DMS53 (cell line): Measurements from ENCODE around the gene TPST1.
"Not testable (repeated sequence)": the region's sequence is repeated elsewhere in the genome, so short reads cannot be mapped to it uniquely, and the experiment has no call there.

Experiments used
- DNase-seq: peaks from one replicate; lab custom pipeline; 2025; lab: John Stamatoyannopoulos, UW

TPST1 gene

GRCh38 chr7:66331883-66332282, 126.7 kb downstream of the TPST1 start:
- no peak for DNase-seq

DNA sequence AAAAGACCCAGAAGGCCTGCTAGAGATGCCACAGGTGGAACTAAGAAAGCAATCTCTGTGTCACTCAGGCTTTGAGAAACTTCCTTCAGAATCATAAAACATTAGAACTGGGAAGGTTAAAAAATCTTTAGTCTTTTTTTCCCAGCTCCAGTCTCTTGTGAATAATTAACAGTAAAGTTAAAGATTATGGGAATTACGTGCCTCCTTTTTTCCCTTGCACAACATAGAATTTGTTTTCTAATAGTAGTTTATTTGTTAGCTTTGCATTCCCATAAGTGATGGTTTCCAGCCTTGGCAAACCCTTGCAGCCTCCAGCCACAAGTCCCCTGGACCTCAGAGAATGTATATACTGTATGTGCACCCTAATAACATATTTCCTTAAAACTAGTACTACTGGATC, 128.3 kb downstream of the TPST1 start:
- no peak for DNase-seq

- no peak for DNase-seq
Measured at GRCh38 chr7:66335318-66335717, 130.2 kb downstream of the TPST1 start.

- no peak for DNase-seq
Measured at GRCh38 chr7:66336760-66337159, 131.6 kb downstream of the TPST1 start.

DNA sequence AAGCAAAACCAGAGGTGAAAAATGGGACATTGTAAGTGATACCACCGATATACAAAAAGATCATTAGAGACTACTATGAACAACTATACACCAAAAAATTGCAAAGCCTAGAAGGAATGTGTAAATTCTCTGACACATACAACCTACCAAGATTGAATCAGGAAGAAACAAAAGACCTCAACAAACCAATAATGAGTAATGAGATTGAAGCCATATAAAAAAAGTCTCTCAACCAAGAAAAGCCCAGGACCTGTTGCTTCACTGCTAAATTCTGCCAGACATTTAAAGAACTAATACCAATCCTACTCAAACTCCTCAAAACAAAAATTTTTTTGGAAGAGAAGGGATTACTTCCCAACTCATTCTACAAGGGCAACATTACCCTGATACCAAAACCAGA, 134.0 kb downstream of the TPST1 start:
- DNase-seq = no peak

- no peak for DNase-seq
Measured at GRCh38 chr7:66344166-66344565, 139.0 kb downstream of the TPST1 start.

DNA sequence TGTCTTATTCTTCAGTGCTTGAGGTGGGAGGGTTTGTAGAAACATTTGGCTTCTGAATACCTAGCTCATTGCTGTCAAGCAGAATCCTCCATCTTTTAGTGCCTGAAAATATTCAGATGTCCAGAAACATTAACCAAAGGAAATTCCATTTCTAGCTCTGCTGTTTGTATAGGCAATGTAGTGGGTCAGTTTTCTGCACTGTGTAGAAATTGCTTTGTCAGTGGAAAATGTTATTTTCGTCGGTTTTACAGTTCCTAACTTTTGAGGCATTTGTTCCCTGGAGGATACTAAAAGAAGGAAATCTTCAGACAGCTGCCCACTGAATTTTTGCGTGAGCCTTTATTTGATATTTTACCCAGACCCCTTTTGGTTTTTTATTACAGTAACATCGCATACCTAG, 143.4 kb downstream of the TPST1 start:
- DNase-seq = no peak

DNA sequence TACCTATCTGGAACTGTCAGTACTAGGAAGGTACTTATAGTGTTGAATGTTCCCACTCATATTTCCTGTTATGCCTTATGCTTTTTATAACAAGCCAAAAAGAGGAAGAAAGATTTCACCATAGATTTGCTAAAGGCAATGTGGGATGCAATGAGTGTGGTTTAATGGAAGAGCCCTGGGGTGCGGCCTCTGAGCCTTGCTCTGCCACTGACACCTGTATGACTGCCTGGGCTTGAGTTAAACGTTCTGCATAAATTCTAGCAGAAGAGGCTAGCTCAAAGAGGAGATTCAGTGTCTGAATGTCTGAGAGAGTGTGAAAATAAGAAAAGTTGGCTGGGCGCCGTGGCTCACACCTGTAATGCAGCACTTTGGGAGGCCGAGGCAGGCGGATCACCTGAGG, 143.8 kb downstream of the TPST1 start:
- DNase-seq = no peak

DNA sequence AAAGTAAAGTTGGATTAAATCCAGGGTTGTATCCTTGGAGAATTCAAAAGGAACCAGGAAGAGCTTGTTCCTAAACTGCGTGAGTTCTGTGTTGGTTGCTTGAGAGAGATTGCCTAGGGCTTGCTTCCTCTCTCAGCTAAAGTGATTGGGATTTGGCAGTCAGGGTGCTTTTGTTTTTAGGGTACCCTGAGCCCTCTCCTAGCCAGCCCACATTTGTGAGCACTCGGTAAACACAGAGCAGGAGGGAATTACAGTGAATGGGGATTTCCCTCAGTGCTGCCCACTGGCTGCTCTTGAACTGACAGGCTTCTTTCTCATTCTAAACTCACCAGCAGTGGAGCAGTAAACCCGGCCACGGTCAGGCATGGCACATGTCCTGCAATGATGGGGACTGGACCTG, 146.9 kb downstream of the TPST1 start:
- DNase-seq = peak; percentile 15

- no peak for DNase-seq
Measured at GRCh38 chr7:66353547-66353946, 148.4 kb downstream of the TPST1 start.

DNA sequence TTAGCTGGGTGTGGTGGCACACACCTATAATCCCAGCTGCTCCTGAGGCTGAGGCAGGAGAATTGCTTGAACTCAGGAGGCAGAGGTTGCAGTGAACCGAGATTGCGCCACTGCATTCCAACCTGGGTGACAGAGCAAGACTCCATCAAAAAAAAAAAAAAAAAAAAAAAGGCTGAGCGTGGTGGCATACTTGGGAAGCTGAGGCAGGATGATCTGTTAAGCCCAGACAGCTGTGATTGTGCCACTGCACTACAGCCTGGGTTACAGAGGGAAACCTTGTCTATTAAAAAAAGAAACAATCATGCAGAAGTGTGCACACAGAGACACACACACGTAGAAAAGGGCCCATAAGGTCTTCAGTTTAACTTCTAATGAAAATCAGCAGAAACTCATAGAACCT, 150.6 kb downstream of the TPST1 start:
- DNase-seq = no peak

DNA sequence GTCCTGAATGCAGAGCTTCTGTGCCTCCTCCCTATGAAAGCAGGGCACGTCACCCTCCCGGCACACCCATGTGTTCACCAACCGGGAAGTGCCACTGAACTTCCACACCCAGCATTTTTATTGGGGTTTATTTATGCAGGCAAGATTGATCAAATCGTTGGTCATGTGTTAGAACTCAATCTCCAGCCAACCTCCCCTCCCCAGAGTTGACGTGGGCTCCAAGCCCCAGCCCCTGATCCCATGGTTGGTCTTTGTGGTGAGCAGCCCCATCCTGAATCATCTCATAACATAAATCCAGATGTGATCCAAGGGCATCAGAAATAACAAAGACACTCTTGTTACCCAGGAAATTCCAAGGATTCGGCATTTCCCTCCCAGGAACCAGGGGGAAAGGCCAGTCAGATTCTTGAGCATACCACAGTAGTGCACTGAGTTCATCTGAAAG, 151.2 kb downstream of the TPST1 start:
- no peak for DNase-seq

GRCh38 chr7:66357087-66357486, 152.0 kb downstream of the TPST1 start:
- DNase-seq = no peak

DNA sequence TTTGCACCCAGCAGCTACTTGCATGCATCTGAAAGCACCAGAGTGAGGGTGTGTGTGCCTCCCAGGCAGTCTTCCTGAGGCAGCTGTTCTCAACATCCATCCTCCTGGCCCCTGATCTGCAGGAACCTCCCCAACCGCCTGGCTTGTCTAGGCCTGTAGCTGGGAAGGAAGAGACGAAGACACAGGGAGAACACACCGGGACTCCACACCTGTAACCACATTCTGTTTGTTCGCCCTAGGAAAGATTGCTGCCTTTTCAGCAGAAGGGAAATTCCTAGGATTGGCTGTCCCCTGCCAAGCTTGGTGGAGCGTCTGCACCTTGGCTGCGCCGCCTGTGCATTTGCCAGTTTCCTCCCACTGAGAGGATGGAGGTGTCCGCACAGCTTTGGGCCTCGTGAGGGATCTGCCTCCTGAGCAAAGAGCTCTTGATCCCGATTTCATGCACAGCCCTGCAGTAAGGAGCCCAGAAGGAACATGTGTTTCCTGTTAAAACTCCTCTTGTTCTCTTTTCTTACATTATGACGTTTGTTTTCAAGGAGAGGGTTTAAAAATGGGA, 154.6 kb downstream of the TPST1 start:
- no peak for DNase-seq

DNA sequence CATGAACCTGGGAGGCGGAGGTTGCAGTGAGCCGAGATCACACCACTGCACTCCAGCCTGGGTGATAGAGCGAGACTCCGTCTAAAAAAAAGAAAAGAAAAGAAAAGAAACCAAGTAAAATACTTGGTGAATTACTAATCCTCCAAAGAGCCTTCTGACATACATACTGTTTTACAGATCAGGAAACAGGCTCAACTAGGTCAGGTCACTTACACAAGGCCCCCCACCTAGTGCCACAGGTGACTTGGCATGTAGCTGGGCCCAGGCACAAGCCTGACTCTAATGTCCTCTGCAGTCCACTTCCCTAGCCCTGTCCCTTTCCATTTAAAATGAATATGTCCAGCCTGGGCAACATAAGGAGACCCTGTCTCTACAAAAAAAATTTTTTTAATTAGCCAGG, 157.0 kb downstream of the TPST1 start:
- DNase-seq = no peak

DNA sequence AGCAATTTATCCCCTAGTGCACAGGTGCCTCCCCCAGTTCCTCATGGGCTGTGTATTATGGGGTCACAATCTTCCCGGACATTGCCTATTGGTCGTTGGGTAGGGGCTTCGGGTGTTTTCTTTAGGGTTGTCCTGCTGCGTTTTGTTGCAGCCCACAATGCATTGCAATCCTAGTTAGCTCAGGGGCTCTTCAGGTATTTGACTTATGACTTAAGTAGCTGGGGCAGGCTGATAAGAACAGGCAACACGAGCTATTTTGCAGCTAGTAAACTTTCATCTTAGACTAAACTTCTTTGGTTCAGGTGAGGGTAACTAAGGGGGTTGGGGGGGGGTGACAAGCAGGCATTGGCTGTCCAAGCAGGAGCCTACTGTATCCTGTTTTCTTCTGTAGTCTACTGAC, 158.5 kb downstream of the TPST1 start:
- DNase-seq = no peak

- not testable (repeated sequence) for DNase-seq
Measured at GRCh38 chr7:66365031-66365430, 159.9 kb downstream of the TPST1 start.

GRCh38 chr7:66371096-66371824, 166.1 kb downstream of the TPST1 start:
- no peak for DNase-seq

GRCh38 chr7:66374141-66374840, 169.2 kb downstream of the TPST1 start:
- not testable (repeated sequence) for DNase-seq

DNA sequence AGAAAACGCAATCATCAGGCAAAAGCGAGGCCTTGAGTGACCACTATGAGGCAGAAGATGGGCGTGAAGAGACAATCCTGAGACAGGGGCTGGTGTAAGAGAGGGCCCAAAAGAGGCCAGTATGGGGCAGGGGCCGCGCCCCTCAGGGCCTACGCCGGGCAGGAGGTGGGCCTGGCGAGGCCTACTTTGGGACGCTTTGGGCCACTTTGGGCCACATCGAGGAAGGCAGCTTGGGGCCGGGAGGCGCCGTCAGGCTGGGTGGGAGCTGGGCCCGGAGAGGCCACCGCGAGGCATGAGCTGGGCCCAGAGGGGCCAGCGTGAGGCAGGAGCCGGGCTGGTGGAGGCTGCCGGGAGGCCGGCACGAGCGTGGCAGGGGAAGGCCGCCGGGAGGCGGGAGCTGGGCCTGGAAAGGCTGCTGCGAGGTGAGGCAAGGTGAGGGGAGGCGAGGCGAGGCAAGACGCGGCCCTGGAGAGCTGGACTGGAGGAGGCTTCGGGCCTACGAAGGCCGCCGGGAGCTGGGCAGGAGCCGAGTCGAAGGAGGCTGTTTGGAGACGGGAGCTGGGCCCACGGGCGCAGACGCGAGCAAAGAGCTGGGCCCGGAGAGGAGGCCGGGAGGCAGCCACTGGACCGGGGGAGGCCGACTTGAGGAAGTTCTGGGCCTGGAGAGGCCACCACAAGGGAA, 171.3 kb downstream of the TPST1 start:
- no peak for DNase-seq

- no peak for DNase-seq
Measured at GRCh38 chr7:66377045-66377444, 171.9 kb downstream of the TPST1 start.

DNA sequence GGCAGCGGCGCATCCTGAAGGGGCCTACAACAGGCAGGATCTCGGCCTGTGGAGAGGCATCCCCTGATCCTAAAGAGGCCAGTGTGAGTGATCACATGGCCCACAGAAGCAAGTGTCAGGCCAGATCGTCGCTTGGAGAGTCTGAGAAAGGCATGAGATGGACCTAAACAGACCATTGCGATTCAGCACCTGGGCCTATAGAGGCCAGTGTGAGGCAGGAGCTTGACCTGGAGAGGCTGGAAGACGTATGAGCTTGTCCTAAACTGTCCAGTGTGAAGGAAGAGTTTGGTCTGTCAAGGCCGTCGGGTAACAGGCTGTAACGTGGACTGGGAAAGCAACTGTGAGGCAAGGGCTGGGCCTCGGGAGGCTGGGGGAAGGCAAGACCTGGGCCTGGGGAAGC, 172.6 kb downstream of the TPST1 start:
- DNase-seq = no peak
